Aorta (tissue), 5 donors: Measurements from ENCODE around the gene STARD7. TPM values are rescaled to one million over a fixed set of nuclear protein-coding genes. Genes with fewer than 3 reads are reported as not detected.
A peak's percentile ranks its signal among the peaks of the same experiment; 100 is the strongest.

Experiments
- ATAC-seq: fragments of 200-7000 bp; cut with Tn5 transposase; one replicate; pipeline ENCODE4 v1.9.1; 2022; ENCODE audit warnings: moderate library complexity; ENCODE audit not compliant: low FRiP score
- DNase-seq, 2 donors: peaks; one replicate each; pipeline ENCODE4 v3.0.0-alpha.2; 2020
- H3K27ac ChIP-seq, 2 donors: one replicate each; pipeline ENCODE4 v1.5.1; 2013; ENCODE audit warnings: low read length in 2 of 2, mild to moderate bottlenecking in 2 of 2, moderate library complexity in 2 of 2, control low read depth in 1 of 2, inconsistent platforms in 1 of 2, low read depth in 1 of 2
- H3K27me3 ChIP-seq, 2 donors: one replicate each; pipeline ENCODE4 v1.6.1; 2013; ENCODE audit warnings: control low read depth in 1 of 2, low read length in 1 of 2, mild to moderate bottlenecking in 1 of 2, moderate library complexity in 1 of 2; ENCODE audit not compliant: insufficient read depth in 2 of 2, control insufficient read depth in 1 of 2
- H3K36me3 ChIP-seq, 2 donors: one replicate each; pipeline ENCODE4 v1.6.1; 2013; ENCODE audit warnings: control low read depth in 1 of 2, low read length in 1 of 2, mild to moderate bottlenecking in 1 of 2; ENCODE audit not compliant: insufficient read depth in 2 of 2, control insufficient read depth in 1 of 2
- H3K4me1 ChIP-seq, 2 donors: one replicate each; pipeline ENCODE4 v1.6.1; 2013; ENCODE audit warnings: low read length in 2 of 2, control low read depth in 1 of 2, mild to moderate bottlenecking in 1 of 2, moderate library complexity in 1 of 2; ENCODE audit not compliant: insufficient read depth in 2 of 2, control insufficient read depth in 1 of 2
- H3K4me3 ChIP-seq, 2 donors: one replicate each; pipeline ENCODE4 v1.5.1; 2013; ENCODE audit warnings: low read length in 2 of 2, control low read depth in 1 of 2, mild to moderate bottlenecking in 1 of 2
- H3K9me3 ChIP-seq: one replicate; pipeline ENCODE4 v1.6.1; 2013; ENCODE audit warnings: mild to moderate bottlenecking, low read length; ENCODE audit not compliant: control insufficient read depth
- WGBS, 2 donors: extraction: QIAGEN DNeasy Blood & Tissue Kit; methylation state at CpG; one replicate each; pipeline ENCODE4 v1.1.7; 2013; 5-methylcytosine and 5-hydroxymethylcytosine counted together
- intact Hi-C, 2 donors: fragments of 100-400 bp; cut with DNase I; formaldehyde crosslinking; loops; one replicate each; pipeline versions ENCODE4 v1.14.2 to v1.15.0; 2022
- polyA plus RNA-seq, 2 donors: library from polyadenylated mRNA; stranded (reverse); fragments of 200-250 nt; gene quantifications; one replicate each; pipeline ENCODE4 v1.2.3, GENCODE V29; 2013
- total RNA-seq, 2 donors: library from RNA; stranded (reverse); fragmentation: NEBNext Ultra II Directional; extraction: Animal tissue kit (Norgen Biotek cat#: 25700); gene quantifications; one replicate each; pipeline ENCODE4 v1.2.1, GENCODE V29; 2021
- donor health status: healthy with polysubstance abuse.
- donor health status: Bipolar disorder and iron deficiency.
- donor health status: DM: no; HTN: no; CAD: no.
- donor health status: DM: no; HTN: no; CAD: no.
- donor health status: DM: yes; HTN: yes; CAD: no.

STARD7 gene
- total and polyA plus RNA-seq, 4 donors, result 23.8 to 72.7 (median 52.8) TPM

- Histone ChIP-seq H3K9me3 (no peaks in the 10 kb centered on the region), H3K27ac (peak overlapping the region; percentile 6 to 26), H3K36me3 (no peaks in the 10 kb centered on the region), H3K27me3 (no peaks in the 10 kb centered on the region), H3K4me3 (no peak overlapping the region), H3K4me1 (no peaks in the 10 kb centered on the region)
- DNase-seq (peak; percentile 80 to 90), ATAC-seq (no peak)
- intact Hi-C loops, result loop anchor here (5.0 to 10.0 kb wide), 2 partner anchors 106 to 358 kb away; partner anchors contain the start of gene NEURL3 (in 1 of the 2)
- 39 to 45% methylated on average over 20 of the region's 20 CpGs for WGBS, 2 donors
Measured at GRCh38 chr2:96146153-96146880, 62.3 kb downstream of the STARD7 start.

DNA sequence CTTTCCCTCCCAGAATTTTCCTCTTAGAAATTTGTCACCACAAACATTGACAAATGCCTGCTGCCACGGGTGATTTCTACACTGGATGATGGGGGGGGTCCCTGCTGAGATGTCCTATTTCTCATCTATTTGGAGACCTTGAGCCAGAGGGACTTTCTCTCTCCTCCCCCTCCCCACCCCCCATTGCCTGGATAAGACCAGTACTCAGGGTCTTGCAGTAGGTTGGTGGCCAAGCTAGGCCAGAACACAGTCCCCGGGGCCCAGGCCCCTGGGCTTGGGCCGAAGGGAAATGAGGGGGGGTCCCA, 62.8 kb downstream of the STARD7 start:
- Histone ChIP-seq H3K27ac (peak overlapping the region in 1 of 2 donors; percentile 6), H3K9me3 (no peaks in the 10 kb centered on the region), H3K4me3 (no peak overlapping the region), H3K4me1 (no peaks in the 10 kb centered on the region), H3K36me3 (no peaks in the 10 kb centered on the region), H3K27me3 (no peaks in the 10 kb centered on the region)
- 41 to 53% methylated on average over 3 of the region's 3 CpGs for WGBS, 2 donors
- ATAC-seq (no peak), DNase-seq (no peak)
- intact Hi-C loops, result loop anchor here (5.0 to 10.0 kb wide), 2 partner anchors 107 to 359 kb away; partner anchors contain the start of gene NEURL3 (in 1 of the 2)

DNA sequence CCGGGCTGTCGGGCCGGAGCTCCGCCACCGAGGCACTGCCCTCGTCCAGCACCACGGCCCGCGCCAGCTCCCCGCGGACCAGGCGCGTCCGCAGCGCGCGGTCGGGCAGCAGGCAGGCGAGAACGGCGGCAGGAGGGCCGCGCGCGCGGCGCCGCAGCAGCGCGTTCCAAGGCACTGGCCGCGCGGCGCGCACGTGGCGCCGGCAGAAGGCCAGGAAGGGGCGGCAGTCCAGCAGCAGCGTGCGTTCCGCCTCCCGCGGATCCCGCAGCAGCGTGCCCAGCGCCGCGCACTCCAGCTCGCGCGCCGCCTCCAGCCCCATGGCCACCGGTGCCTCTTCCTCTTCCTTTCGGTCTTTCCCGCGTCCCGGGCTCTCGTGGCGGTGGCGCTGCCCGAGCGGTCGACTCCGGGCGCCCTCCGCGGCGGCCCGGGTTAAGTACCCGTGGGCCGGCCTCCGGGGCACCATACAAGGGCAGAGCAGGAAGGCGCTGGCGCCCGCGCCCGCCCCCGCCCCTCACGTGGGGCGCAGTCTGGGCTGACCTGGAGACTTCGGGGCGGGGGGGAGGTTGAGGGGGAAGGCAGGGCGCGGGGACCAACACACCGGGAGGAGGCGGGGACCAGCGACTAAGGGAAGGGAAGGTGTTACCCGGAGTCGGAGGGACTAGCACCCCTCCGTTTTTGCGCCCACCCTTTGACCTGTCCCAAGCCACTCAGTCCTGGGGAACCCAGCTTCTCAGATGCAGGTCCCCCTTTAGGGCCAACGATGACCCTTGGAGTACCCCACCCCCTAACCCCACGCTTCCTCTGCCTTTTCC, 63.4 kb downstream of the STARD7 start, which contains the start of gene DUSP2:
DUSP2 (minus strand) TSS at position 405 of the 812 bp plus-strand sequence; CDS start at position 319, 86 bp downstream.
- 4% methylated on average over 73 to 94 of the region's 94 CpGs for WGBS, 2 donors
- Histone ChIP-seq H3K4me3 (peak within 1 kb of the TSS; percentile 18 to 23), H3K36me3 (no peaks in the 10 kb centered on the region), H3K27me3 (no peaks in the 10 kb centered on the region), H3K4me1 (no peaks in the 10 kb centered on the region), H3K27ac (peak within 1 kb of the TSS; percentile 6 to 26), H3K9me3 (no peaks in the 10 kb centered on the region)
- peak; percentile 88 to 92 for DNase-seq
- intact Hi-C loops, result loop anchor here (5.0 to 10.0 kb wide), 2 partner anchors 107 to 360 kb away; partner anchors contain the start of gene NEURL3 (in 1 of the 2)
- ATAC-seq, result peak; percentile 75

- peak in 1 of 2 donors; percentile 66 for DNase-seq
- intact Hi-C loops, result loop anchor here (5.0 to 10.0 kb wide), 3 partner anchors 108 to 360 kb away; partner anchors contain the start of gene NEURL3 (in 1 of the 2)
- Histone ChIP-seq H3K27ac (no peak overlapping the region), H3K4me3 (peak overlapping the region; percentile 18 to 23), H3K9me3 (no peaks in the 10 kb centered on the region), H3K27me3 (no peaks in the 10 kb centered on the region), H3K36me3 (no peaks in the 10 kb centered on the region), H3K4me1 (no peaks in the 10 kb centered on the region)
- no peak for ATAC-seq
- WGBS, 2 donors, result 11% methylated on average over 26 to 35 of the region's 35 CpGs
Measured at GRCh38 chr2:96144481-96145035, 64.1 kb downstream of the STARD7 start.

- Histone ChIP-seq H3K36me3 (no peaks in the 10 kb centered on the region), H3K4me3 (no peak overlapping the region), H3K4me1 (no peaks in the 10 kb centered on the region), H3K27ac (no peak overlapping the region), H3K27me3 (no peaks in the 10 kb centered on the region), H3K9me3 (no peaks in the 10 kb centered on the region)
- intact Hi-C loops, result loop anchor here in 1 of 2 donors (5.0 to 10.0 kb wide), 2 partner anchors 118 to 361 kb away; partner anchors contain the start of gene NEURL3
- peak; percentile 45 to 66 for DNase-seq
- no peak for ATAC-seq
- 95 to 96% methylated on average over 20 to 23 of the region's 23 CpGs for WGBS, 2 donors
Measured at GRCh38 chr2:96143848-96144480, 64.7 kb downstream of the STARD7 start.

DNA sequence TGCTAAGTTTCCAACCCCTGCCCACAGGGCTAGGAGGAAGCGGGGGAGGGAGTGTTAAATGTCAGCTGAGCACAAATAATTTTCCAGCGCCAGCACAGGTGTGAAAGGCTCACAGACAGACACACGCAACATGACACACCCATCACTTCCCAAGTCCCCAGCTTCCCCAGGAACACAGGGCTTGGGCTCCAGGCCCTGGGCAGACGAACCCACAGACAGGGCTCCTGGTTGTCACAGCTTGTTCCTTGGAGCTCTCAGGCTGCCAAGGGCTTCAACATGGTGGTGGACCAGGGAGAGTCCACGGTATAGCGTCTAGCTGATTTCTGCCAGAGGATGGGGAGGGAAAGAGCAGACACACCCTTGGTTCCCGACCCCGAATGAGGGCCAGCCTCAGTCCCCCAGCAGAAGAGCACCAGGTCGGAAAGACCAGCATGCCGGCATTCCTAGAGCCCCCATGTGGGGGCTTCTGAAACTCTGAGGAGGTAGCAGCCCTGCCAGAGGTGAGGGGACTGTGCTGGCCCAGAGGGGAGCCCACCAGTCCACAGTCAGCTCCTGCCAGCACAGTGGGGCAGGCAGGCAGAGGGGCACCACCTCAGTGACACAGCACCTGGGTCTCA, 65.3 kb downstream of the STARD7 start:
- no peaks in the 10 kb centered on the region for H3K4me1 ChIP-seq

GRCh38 chr2:96142217-96143113, 66.2 kb downstream of the STARD7 start:
- no peak overlapping the region for H3K27ac ChIP-seq
- no peaks in the 10 kb centered on the region for H3K9me3 ChIP-seq
- ATAC-seq (no peak), DNase-seq (peak; percentile 44 to 67)
- 89 to 90% methylated on average over 26 of the region's 26 CpGs for WGBS, 2 donors
- intact Hi-C loops, result loop anchor here in 1 of 2 donors (5.0 to 10.0 kb wide), 2 partner anchors 120 to 362 kb away; partner anchors contain the start of gene NEURL3
- H3K36me3 ChIP-seq, result no peaks in the 10 kb centered on the region
- H3K27me3 ChIP-seq, result no peaks in the 10 kb centered on the region
- no peaks in the 10 kb centered on the region for H3K4me1 ChIP-seq
- no peak overlapping the region for H3K4me3 ChIP-seq

More for the DNA sequence above, 65.3 kb downstream of the STARD7 start:
- Histone ChIP-seq H3K27me3 (no peaks in the 10 kb centered on the region), H3K4me3 (no peak overlapping the region), H3K9me3 (no peaks in the 10 kb centered on the region), H3K27ac (no peak overlapping the region), H3K36me3 (no peaks in the 10 kb centered on the region)
- WGBS, 2 donors, result 87 to 91% methylated on average over 10 of the region's 10 CpGs
- ATAC-seq, result no peak
- peak; percentile 34 to 62 for DNase-seq
- intact Hi-C loops, result loop anchor here in 1 of 2 donors (5.0 to 10.0 kb wide), 2 partner anchors 119 to 361 kb away; partner anchors contain the start of gene NEURL3
